ENCODE measurements around the gene MMP14.

DNA sequence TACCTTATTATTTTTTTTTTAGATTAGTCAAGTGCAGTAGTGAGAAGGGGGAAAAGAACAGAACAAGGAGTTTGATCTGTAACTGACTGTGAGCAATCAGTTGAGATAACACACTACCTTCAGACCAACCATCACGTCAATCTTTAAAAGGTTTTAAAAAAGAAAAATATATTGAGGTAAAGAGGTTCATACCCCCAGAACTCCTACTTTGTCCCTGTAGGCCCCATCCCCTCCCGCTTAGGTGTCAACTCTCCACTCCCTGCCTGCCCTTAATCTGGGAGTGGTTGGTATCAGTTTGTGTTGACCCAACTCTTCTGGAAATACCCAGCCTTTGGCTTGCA lies 16.2 kb downstream of the MMP14 start:
- no peak for TF ChIP-seq EZH2 (IDR thresholded peaks at IDR 0.05)
- TF ChIP-seq POLR2A (IDR thresholded peaks at IDR 0.05; ENCODE audit: borderline replicate concordance, extremely low read depth, insufficient read depth, insufficient read length): no peak
- TF ChIP-seq, protein P1, sequence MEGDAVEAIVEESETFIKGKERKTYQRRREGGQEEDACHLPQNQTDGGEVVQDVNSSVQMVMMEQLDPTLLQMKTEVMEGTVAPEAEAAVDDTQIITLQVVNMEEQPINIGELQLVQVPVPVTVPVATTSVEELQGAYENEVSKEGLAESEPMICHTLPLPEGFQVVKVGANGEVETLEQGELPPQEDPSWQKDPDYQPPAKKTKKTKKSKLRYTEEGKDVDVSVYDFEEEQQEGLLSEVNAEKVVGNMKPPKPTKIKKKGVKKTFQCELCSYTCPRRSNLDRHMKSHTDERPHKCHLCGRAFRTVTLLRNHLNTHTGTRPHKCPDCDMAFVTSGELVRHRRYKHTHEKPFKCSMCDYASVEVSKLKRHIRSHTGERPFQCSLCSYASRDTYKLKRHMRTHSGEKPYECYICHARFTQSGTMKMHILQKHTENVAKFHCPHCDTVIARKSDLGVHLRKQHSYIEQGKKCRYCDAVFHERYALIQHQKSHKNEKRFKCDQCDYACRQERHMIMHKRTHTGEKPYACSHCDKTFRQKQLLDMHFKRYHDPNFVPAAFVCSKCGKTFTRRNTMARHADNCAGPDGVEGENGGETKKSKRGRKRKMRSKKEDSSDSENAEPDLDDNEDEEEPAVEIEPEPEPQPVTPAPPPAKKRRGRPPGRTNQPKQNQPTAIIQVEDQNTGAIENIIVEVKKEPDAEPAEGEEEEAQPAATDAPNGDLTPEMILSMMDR (IDR thresholded peaks at IDR 0.05 in 2 of 3, conservative IDR thresholded peaks at IDR 0.05 in 1 of 3; ENCODE audit: borderline replicate concordance in 1 of 3, insufficient read depth in 1 of 3, low read depth in 2 of 3, low read length in 2 of 3): no peak
- TF ChIP-seq, protein P2, sequence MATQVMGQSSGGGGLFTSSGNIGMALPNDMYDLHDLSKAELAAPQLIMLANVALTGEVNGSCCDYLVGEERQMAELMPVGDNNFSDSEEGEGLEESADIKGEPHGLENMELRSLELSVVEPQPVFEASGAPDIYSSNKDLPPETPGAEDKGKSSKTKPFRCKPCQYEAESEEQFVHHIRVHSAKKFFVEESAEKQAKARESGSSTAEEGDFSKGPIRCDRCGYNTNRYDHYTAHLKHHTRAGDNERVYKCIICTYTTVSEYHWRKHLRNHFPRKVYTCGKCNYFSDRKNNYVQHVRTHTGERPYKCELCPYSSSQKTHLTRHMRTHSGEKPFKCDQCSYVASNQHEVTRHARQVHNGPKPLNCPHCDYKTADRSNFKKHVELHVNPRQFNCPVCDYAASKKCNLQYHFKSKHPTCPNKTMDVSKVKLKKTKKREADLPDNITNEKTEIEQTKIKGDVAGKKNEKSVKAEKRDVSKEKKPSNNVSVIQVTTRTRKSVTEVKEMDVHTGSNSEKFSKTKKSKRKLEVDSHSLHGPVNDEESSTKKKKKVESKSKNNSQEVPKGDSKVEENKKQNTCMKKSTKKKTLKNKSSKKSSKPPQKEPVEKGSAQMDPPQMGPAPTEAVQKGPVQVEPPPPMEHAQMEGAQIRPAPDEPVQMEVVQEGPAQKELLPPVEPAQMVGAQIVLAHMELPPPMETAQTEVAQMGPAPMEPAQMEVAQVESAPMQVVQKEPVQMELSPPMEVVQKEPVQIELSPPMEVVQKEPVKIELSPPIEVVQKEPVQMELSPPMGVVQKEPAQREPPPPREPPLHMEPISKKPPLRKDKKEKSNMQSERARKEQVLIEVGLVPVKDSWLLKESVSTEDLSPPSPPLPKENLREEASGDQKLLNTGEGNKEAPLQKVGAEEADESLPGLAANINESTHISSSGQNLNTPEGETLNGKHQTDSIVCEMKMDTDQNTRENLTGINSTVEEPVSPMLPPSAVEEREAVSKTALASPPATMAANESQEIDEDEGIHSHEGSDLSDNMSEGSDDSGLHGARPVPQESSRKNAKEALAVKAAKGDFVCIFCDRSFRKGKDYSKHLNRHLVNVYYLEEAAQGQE (IDR thresholded peaks at IDR 0.05; ENCODE audit: low read depth): no peak
- TF ChIP-seq CEBPB (IDR thresholded peaks at IDR 0.05; ENCODE audit: low read depth): no peak
